K562 (cell line): ENCODE measurements around the gene CDK9. TPM values are rescaled to one million over a fixed set of nuclear protein-coding genes. Genes with fewer than 3 reads are reported as not detected.

Experiments
- CREB3L1 ChIP-seq: fragments of 450-650 bp; IDR thresholded peaks from 2 replicates; pipeline ENCODE4 v1.6.1; 2014; ENCODE audit warnings: low read depth, mild to moderate bottlenecking, moderate library complexity, borderline replicate concordance
- ELF1 ChIP-seq: fragments of 200-800 bp; sonication (Bioruptor generic); IDR thresholded peaks from 2 replicates; pipeline ENCODE4 v1.6.1; 2016; ENCODE audit warnings: missing genetic modification characterization, missing compliant biosample characterization
- MCM7 ChIP-seq, 2 experiments: fragments of 450-650 bp; IDR thresholded peaks; 2 replicates each; pipeline ENCODE4 v1.6.1; 2016 to 2018
- MGA ChIP-seq: fragments of 450-650 bp; IDR thresholded peaks from 2 replicates; pipeline ENCODE4 v1.6.1; 2016; ENCODE audit warnings: mild to moderate bottlenecking, moderate library complexity
- PRPF4 ChIP-seq: fragments of 200-400 bp; formaldehyde crosslinking; IDR thresholded peaks from one replicate; pipeline ENCODE4 v1.6.1; 2017; ENCODE audit warnings: low read length, low read depth, mild to moderate bottlenecking; ENCODE audit not compliant: insufficient read depth, poor library complexity, severe bottlenecking
- RFX7 ChIP-seq: fragments of 250-450 bp; sonication (Bioruptor Pico); IDR thresholded peaks from 2 replicates; pipeline ENCODE4 v1.5.1; 2021; ENCODE audit warnings: mild to moderate bottlenecking
- TEAD1 ChIP-seq, 2 experiments: fragments of 450-650 bp in 1 of 2; sonication (generic) in 1 of 2; formaldehyde crosslinking; IDR thresholded peaks; 2 replicates each; pipeline versions ENCODE4 v1.4.0 to v1.8.0; 2020 to 2022; ENCODE audit warnings: mild to moderate bottlenecking in 2 of 2, missing genetic modification reagents in 1 of 2
- ZBTB33 ChIP-seq: sonication (generic); formaldehyde crosslinking; IDR thresholded peaks from 2 replicates; pipeline ENCODE4 v1.8.1; 2023; ENCODE audit warnings: mild to moderate bottlenecking, missing genetic modification reagents
- ZBTB43 ChIP-seq: sonication (generic); formaldehyde crosslinking; IDR thresholded peaks from 2 replicates; pipeline ENCODE4 v1.8.0; 2023; ENCODE audit warnings: mild to moderate bottlenecking, missing genetic modification reagents
- ZNF263 ChIP-seq: sonication (generic); formaldehyde crosslinking; IDR thresholded peaks from 2 replicates; pipeline ENCODE4 v1.8.0; 2022; ENCODE audit warnings: mild to moderate bottlenecking, missing genetic modification reagents, borderline replicate concordance
- polyA plus RNA-seq, 8 experiments: library from polyadenylated mRNA; depleted of rRNA in 4 of 8; stranded (reverse) in 5 of 8; unstranded in 3 of 8; fragments of >200 nt; fragmentation: Nextera tagmentation in 2 of 8; fragmentation: Illumina TruSeq in 1 of 8; extraction: Ambion mirVana in 2 of 8; extraction: Trizol in 1 of 8; gene quantifications; 2 replicates each; pipeline versions ENCODE4 v1.2.1 to v1.2.3, GENCODE V29; 2011 to 2014; ENCODE audit warnings: inconsistent platforms in 1 of 8, missing spikeins in 1 of 8
- total RNA-seq, 7 experiments: library from RNA; depleted of rRNA in 6 of 7; stranded (reverse); fragments of >200 nt in 6 of 7; fragmentation: Illumina TruSeq in 2 of 7; extraction: Trizol in 2 of 7; gene quantifications; 2 replicates each; pipeline versions ENCODE4 v1.2.1 to v1.2.3, GENCODE V29; 2011 to 2021; ENCODE audit warnings: low replicate concordance in 1 of 7

CDK9 gene
- total and polyA plus RNA-seq, 9 of the 15 experiments (the other 6 are each of a cell fraction or from before 2014, with no cell fraction given): 4.2 to 78.6 (median 33.0) TPM

- no peak for TF ChIP-seq MGA
- TF ChIP-seq CREB3L1: 0 out of 2 replicates have a peak, but pooled peaks have one; percentile 25
- TF ChIP-seq RFX7 (CRISPR knock-in tag): no peak
- TF ChIP-seq TEAD1 (CRISPR knock-in tag; IDR thresholded peaks at IDR 0.05): no peak
- TF ChIP-seq ZBTB33 (CRISPR knock-in tag): peak; percentile 44; the same call in 1 of the 2 replicates
- peak; percentile 66; the same call in 1 of the 2 replicates for TF ChIP-seq ZNF263 (CRISPR knock-in tag)
- no peak for TF ChIP-seq MCM7 (IDR thresholded peaks at IDR 0.05)
- TF ChIP-seq ZBTB43 (CRISPR knock-in tag): no peak
- TF ChIP-seq PRPF4: no peak
- no peak for TF ChIP-seq ELF1 (tag)
Observed at GRCh38 chr9:127825319-127826051, 39.7 kb downstream of the CDK9 start (continued).
